Measurements from ENCODE around the gene PRKCSH. TPM values are rescaled to one million over a fixed set of nuclear protein-coding genes. Genes with fewer than 3 reads are reported as not detected.

PRKCSH gene
- total RNA-seq, 1 donor from 2014 or later, result 405 TPM

- TF ChIP-seq CTCF (IDR thresholded peaks at IDR 0.05; ENCODE audit: insufficient read depth, low read depth, low read length), result no peak
- TF ChIP-seq EZH2 (IDR thresholded peaks at IDR 0.05; ENCODE audit: insufficient read depth, low read length), result peak; percentile 52
- peaks cover 46% of the 10 kb centered on the region for H3K27me3 Mint-ChIP-seq (ENCODE audit: low read depth, unreplicated experiment)
- H3K9me3 Mint-ChIP-seq (ENCODE audit: unreplicated experiment), result peaks cover 3% of the 10 kb centered on the region
- no peak overlapping the region for H3K27ac Mint-ChIP-seq (ENCODE audit: unreplicated experiment)
- Histone ChIP-seq H2AFZ (ENCODE audit: low read depth, low read length) (peak overlapping the region; percentile 34), H3K27ac (ENCODE audit: low read depth, low read length) (no peak overlapping the region), H3K4me3 (ENCODE audit: insufficient read depth, low read depth, low read length) (no peak overlapping the region), H3K4me1 (ENCODE audit: insufficient read depth, low read length) (peaks cover 3% of the 10 kb centered on the region), H4K20me1 (ENCODE audit: insufficient read depth, low read length) (no peaks in the 10 kb centered on the region), H3K9me3 (ENCODE audit: insufficient read depth, low read depth, low read length) (no peaks in the 10 kb centered on the region), H3K27me3 (ENCODE audit: insufficient read depth, low read length) (peaks cover 58% of the 10 kb centered on the region), H3K9ac (ENCODE audit: low read length) (no peak overlapping the region), H3K4me2 (ENCODE audit: low read length) (peak overlapping the region; percentile 54), H3K36me3 (ENCODE audit: insufficient read depth, low read length) (no peaks in the 10 kb centered on the region), H3K79me2 (ENCODE audit: insufficient read depth, low read length) (no peaks in the 10 kb centered on the region)
- no peak for DNase-seq (ENCODE audit: low read depth)
- no peak for FAIRE-seq
- H3K36me3 Mint-ChIP-seq (ENCODE audit: low read depth, unreplicated experiment), result no peaks in the 10 kb centered on the region
- no peak overlapping the region for H3K4me3 Mint-ChIP-seq (ENCODE audit: unreplicated experiment)
- no peaks in the 10 kb centered on the region for H3K4me1 Mint-ChIP-seq (ENCODE audit: low read depth, unreplicated experiment)
These were observed 13.9 kb upstream of the PRKCSH start for GRCh38 chr19:11421371-11422098.

- H4K20me1 ChIP-seq (ENCODE audit: insufficient read depth, low read length), result no peaks in the 10 kb centered on the region
- Mint-ChIP-seq H3K36me3 (ENCODE audit: low read depth, unreplicated experiment) (no peaks in the 10 kb centered on the region), H3K27me3 (ENCODE audit: low read depth, unreplicated experiment) (peaks cover 46% of the 10 kb centered on the region), H3K9me3 (ENCODE audit: unreplicated experiment) (peaks cover 3% of the 10 kb centered on the region), H3K4me3 (ENCODE audit: unreplicated experiment) (peak overlapping the region; percentile 20), H3K27ac (ENCODE audit: unreplicated experiment) (no peak overlapping the region), H3K4me1 (ENCODE audit: low read depth, unreplicated experiment) (no peaks in the 10 kb centered on the region)
- H3K4me1 ChIP-seq (ENCODE audit: insufficient read depth, low read length), result peaks cover 3% of the 10 kb centered on the region
- H3K4me3 ChIP-seq (ENCODE audit: insufficient read depth, low read depth, low read length), result no peak overlapping the region
- no peak overlapping the region for H3K27ac ChIP-seq (ENCODE audit: low read depth, low read length)
- H3K9ac ChIP-seq (ENCODE audit: low read length), result no peak overlapping the region
- no peak for FAIRE-seq
- peak overlapping the region; percentile 41 for H2AFZ ChIP-seq (ENCODE audit: low read depth, low read length)
- H3K4me2 ChIP-seq (ENCODE audit: low read length), result peak overlapping the region; percentile 54
- H3K79me2 ChIP-seq (ENCODE audit: insufficient read depth, low read length), result no peaks in the 10 kb centered on the region
- no peaks in the 10 kb centered on the region for H3K9me3 ChIP-seq (ENCODE audit: insufficient read depth, low read depth, low read length)
- H3K27me3 ChIP-seq (ENCODE audit: insufficient read depth, low read length), result peaks cover 56% of the 10 kb centered on the region
- DNase-seq (ENCODE audit: low read depth), result no peak
- no peak for TF ChIP-seq EZH2 (IDR thresholded peaks at IDR 0.05; ENCODE audit: insufficient read depth, low read length)
- no peak for TF ChIP-seq CTCF (IDR thresholded peaks at IDR 0.05; ENCODE audit: insufficient read depth, low read depth, low read length)
- no peaks in the 10 kb centered on the region for H3K36me3 ChIP-seq (ENCODE audit: insufficient read depth, low read length)
These were observed 13.0 kb upstream of the PRKCSH start for GRCh38 chr19:11422163-11423065.

Measured in astrocyte (in vitro differentiated cells and primary cell).